ENCODE data around the gene ZNF787. TPM values are rescaled to one million over a fixed set of nuclear protein-coding genes. Genes with fewer than 3 reads are reported as not detected.
A peak's percentile ranks its signal among the peaks of the same experiment; 100 is the strongest.

Gene ZNF787
- total and polyA plus RNA-seq, 10 of the 15 experiments (the other 5 are each of a cell fraction or from before 2014, with no cell fraction given) = 0.23 to 39.9 (median 4.1) TPM

DNA sequence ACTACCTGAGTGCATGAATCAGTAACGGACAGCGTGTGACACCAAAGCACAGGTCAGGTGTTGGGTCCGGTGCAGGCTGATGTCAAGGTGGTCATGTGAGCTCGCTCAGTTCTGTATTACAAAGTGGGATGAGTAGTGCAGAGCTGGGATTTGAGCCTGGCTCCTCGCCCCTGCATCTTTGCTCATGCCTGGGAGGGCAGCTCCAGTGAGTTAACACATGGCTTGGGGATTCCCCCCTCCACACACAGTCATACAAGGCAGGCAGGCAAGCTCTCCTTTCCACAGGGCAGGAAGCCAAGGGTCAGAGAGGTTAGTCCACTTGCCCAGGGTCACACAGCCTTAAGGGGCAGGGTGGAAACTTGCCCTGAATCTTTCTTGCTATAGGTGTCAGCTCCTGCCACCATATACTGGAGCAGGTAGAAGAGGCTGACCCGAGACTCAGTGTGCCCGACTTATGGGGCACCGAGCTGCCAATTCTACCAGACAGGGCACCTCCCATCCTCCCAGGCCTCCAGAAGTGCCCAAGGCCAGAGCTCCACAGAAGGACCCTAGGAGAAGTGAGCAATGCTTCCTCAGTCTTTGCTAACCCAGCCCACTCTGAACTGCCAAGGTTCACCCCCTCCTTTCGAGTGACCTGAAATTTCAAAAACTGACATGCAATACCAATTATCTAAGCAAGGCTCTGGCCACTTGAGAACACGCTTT, 35.4 kb downstream of the ZNF787 start:
- Histone ChIP-seq H3K4me2 (ENCODE audit: control insufficient read depth, insufficient read depth) (no peak overlapping the region), H3K9ac (ENCODE audit: control insufficient read depth, insufficient read depth, low read length) (no peak overlapping the region), H2AFZ (ENCODE audit: control insufficient read depth, low read depth, low read length) (no peak overlapping the region), H3K4me3 (no peak overlapping the region), H3K9me3 (replicated peaks; ENCODE audit: control insufficient read depth, insufficient read depth, low read length) (no peaks in the 10 kb centered on the region), H3K36me3 (ENCODE audit: control insufficient read depth in 2 of 2, insufficient read depth in 2 of 2, low read length in 1 of 2) (peaks cover under 1 to 15% of the 10 kb centered on the region in 2 experiments; a peak in 3 of 4 replicates), H4K20me1 (ENCODE audit: control insufficient read depth, insufficient read depth) (no peaks in the 10 kb centered on the region), H3K27me3 (replicated peaks in 1 of 2; ENCODE audit: control insufficient read depth in 2 of 2, insufficient read depth in 2 of 2, low read length in 1 of 2) (no peaks in the 10 kb centered on the region), H3K4me1 (ENCODE audit: control insufficient read depth, insufficient read depth, low read length) (peaks cover 5% of the 10 kb centered on the region; the same call in 1 of the 2 replicates), H3K27ac (ENCODE audit: control insufficient read depth, insufficient read depth) (no peak overlapping the region), H3K79me2 (ENCODE audit: control insufficient read depth, insufficient read depth, low read length) (no peaks in the 10 kb centered on the region)
- TF ChIP-seq CUX1 (IDR thresholded peaks at IDR 0.05; ENCODE audit: insufficient replicate concordance, low read depth, low read length) (no peak), RBBP5 (conservative IDR thresholded peaks at IDR 0.05) (no peak), NFIC (IDR thresholded peaks at IDR 0.05; ENCODE audit: low read depth, low read length) (peak; percentile 26; the same call in 1 of the 2 replicates), ZZZ3 (IDR thresholded peaks at IDR 0.05; ENCODE audit: control insufficient read depth, insufficient read length, low read depth) (no peak)
- TF ChIP-seq, protein P1, sequence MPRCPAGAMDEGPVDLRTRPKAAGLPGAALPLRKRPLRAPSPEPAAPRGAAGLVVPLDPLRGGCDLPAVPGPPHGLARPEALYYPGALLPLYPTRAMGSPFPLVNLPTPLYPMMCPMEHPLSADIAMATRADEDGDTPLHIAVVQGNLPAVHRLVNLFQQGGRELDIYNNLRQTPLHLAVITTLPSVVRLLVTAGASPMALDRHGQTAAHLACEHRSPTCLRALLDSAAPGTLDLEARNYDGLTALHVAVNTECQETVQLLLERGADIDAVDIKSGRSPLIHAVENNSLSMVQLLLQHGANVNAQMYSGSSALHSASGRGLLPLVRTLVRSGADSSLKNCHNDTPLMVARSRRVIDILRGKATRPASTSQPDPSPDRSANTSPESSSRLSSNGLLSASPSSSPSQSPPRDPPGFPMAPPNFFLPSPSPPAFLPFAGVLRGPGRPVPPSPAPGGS (IDR thresholded peaks at IDR 0.05; ENCODE audit: borderline replicate concordance, insufficient read depth, low read depth, low read length, poor library complexity, severe bottlenecking) = peak; percentile 92
- POLR2A ChIA-PET = no interaction called here
- SMC1A ChIA-PET (ENCODE audit: uncharacterized antibody, unreplicated experiment) = interaction anchor here (0.9 kb wide), 1 partner anchor 56 kb away, joined by 3 read pairs; no protein-coding TSS in a partner anchor
- CTCF ChIA-PET = no interaction called here
- RAD21 ChIA-PET (ENCODE audit: unreplicated experiment) = no interaction called here
- 93% methylated on average over 10 of the region's 10 CpGs for WGBS (ENCODE audit: insufficient coverage, insufficient replicate concordance, low lambda C conversion rate, missing lambda C conversion rate)
- FAIRE-seq (no peak), ATAC-seq (peak; percentile 29), DNase-seq (ENCODE audit: low read depth, low spot score) (no peak)
- BruUV-seq (replicated peaks) = no TSS peak
- intact Hi-C loops (cut with micrococcal nuclease; ENCODE audit: unreplicated experiment) = no loop called here
- in situ Hi-C loops (cut with MboI) = no loop called here

Data from GM12878 (cell line).